Measurements from ENCODE around the gene HNMT.
"Not testable (repeated sequence)": the region's sequence is repeated elsewhere in the genome, so short reads cannot be mapped to it uniquely, and the experiment has no call there.

The HNMT gene

GRCh38 chr2:137975280-137976271 is 11.3 kb downstream of the HNMT start:
- DNase-seq (ENCODE audit: low read depth), result no peak

- no peak for DNase-seq (ENCODE audit: low read depth)
Measured at GRCh38 chr2:137976274-137976673, 12.0 kb downstream of the HNMT start.

- DNase-seq (ENCODE audit: low read depth), result no peak
Measured at GRCh38 chr2:137977790-137978189, 13.5 kb downstream of the HNMT start.

GRCh38 chr2:137980459-137980858 is 16.2 kb downstream of the HNMT start:
- no peak for DNase-seq (ENCODE audit: low read depth)

- DNase-seq (ENCODE audit: low read depth), result no peak
Measured at GRCh38 chr2:137981112-137981656, 16.9 kb downstream of the HNMT start.

- DNase-seq (ENCODE audit: low read depth), result no peak
Measured at GRCh38 chr2:137983581-137983980, 19.3 kb downstream of the HNMT start.

- DNase-seq (ENCODE audit: low read depth), result no peak
Measured at GRCh38 chr2:137986268-137986667, 22.0 kb downstream of the HNMT start.

GRCh38 chr2:137987011-137987410 is 22.7 kb downstream of the HNMT start:
- DNase-seq (ENCODE audit: low read depth), result no peak

- no peak for DNase-seq (ENCODE audit: low read depth)
Measured at GRCh38 chr2:137991078-137991477, 26.8 kb downstream of the HNMT start.

- DNase-seq (ENCODE audit: low read depth), result no peak
Measured at GRCh38 chr2:137992039-137992646, 27.9 kb downstream of the HNMT start.

- not testable (repeated sequence) for DNase-seq (ENCODE audit: low read depth)
Measured at GRCh38 chr2:137993715-137994476, 29.6 kb downstream of the HNMT start.

- DNase-seq (ENCODE audit: low read depth), result not testable (repeated sequence)
Measured at GRCh38 chr2:137995368-137995767, 31.1 kb downstream of the HNMT start.

GRCh38 chr2:137996158-137996557 is 31.9 kb downstream of the HNMT start:
- DNase-seq (ENCODE audit: low read depth), result not testable (repeated sequence)

- DNase-seq (ENCODE audit: low read depth), result no peak
Measured at GRCh38 chr2:137997733-137998132, 33.5 kb downstream of the HNMT start.

GRCh38 chr2:137998503-137998902 is 34.2 kb downstream of the HNMT start:
- no peak for DNase-seq (ENCODE audit: low read depth)

GRCh38 chr2:137999273-137999672 is 35.0 kb downstream of the HNMT start:
- no peak for DNase-seq (ENCODE audit: low read depth)

- DNase-seq (ENCODE audit: low read depth), result no peak
Measured at GRCh38 chr2:138000009-138000408, 35.7 kb downstream of the HNMT start.

GRCh38 chr2:138000796-138001195 is 36.5 kb downstream of the HNMT start:
- no peak for DNase-seq (ENCODE audit: low read depth)

- DNase-seq (ENCODE audit: low read depth), result no peak
Measured at GRCh38 chr2:138003411-138003810, 39.1 kb downstream of the HNMT start.

- DNase-seq (ENCODE audit: low read depth), result no peak
Measured at GRCh38 chr2:138007431-138007830, 43.2 kb downstream of the HNMT start.

GRCh38 chr2:138009622-138010021 is 45.3 kb downstream of the HNMT start:
- DNase-seq (ENCODE audit: low read depth), result no peak

GRCh38 chr2:138010890-138011289 is 46.6 kb downstream of the HNMT start:
- no peak for DNase-seq (ENCODE audit: low read depth)
